GM10248 (cell line): ENCODE results near the gene DGKG.

Experiments
- CTCF ChIA-PET: fragments of 300-600 bp; sonication (Branson Sonifier 250); formaldehyde crosslinking; extraction: SDS; loops from one replicate; lab custom pipeline; 2021; ENCODE audit warnings: antibody characterized with exemption; lab: Yijun Ruan, JAX
- POLR2A ChIA-PET: fragments of 350-650 bp; sonication (Branson Sonifier 250); formaldehyde crosslinking; extraction: SDS; loops from one replicate; lab custom pipeline; 2020; ENCODE audit warnings: antibody characterized with exemption; lab: Yijun Ruan, JAX
- DNase-seq: peaks from one replicate; pipeline ENCODE4 v3.0.0; 2012; ENCODE audit errors: extremely low spot score
- TF ChIP-seq, protein P1 (sequence below): IDR thresholded peaks from 2 replicates; pipeline ENCODE4 v1.5.1; 2012; ENCODE audit warnings: mild to moderate bottlenecking, low read depth; ENCODE audit errors: extremely low read depth, missing control alignments, control extremely low read depth

Gene DGKG

DNA sequence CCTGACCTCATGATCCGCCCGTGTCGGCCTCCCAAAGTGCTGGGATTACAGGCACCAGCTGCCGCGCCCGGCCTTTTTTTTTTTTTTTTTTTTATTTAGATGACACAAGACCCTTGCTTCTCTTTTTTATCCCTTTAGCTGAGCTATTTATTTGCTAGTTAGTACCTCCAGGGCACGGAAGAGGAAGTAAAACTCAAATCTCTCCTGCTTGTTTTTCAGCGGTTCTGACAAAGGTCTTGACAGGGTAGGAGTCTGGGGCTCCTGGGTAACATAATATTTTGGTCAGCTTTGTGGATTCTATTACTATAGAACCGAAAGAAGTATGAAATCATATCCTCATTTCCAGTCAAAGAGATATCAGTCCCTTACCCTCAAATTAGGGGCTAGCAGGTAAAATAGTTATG, 209.1 kb downstream of the DGKG start:
- ChIA-PET POLR2A (interaction anchor here (1.0 kb wide), 1 partner anchor 73 kb away, joined by 6 read pairs; no protein-coding TSS in a partner anchor), CTCF (interaction anchor here (0.8 to 1.5 kb wide), 8 partner anchors 10 to 387 kb away, joined by 3 to 6 read pairs (median 3); no protein-coding TSS in a partner anchor)
- peak; percentile 83 for DNase-seq
- TF ChIP-seq, protein P1, sequence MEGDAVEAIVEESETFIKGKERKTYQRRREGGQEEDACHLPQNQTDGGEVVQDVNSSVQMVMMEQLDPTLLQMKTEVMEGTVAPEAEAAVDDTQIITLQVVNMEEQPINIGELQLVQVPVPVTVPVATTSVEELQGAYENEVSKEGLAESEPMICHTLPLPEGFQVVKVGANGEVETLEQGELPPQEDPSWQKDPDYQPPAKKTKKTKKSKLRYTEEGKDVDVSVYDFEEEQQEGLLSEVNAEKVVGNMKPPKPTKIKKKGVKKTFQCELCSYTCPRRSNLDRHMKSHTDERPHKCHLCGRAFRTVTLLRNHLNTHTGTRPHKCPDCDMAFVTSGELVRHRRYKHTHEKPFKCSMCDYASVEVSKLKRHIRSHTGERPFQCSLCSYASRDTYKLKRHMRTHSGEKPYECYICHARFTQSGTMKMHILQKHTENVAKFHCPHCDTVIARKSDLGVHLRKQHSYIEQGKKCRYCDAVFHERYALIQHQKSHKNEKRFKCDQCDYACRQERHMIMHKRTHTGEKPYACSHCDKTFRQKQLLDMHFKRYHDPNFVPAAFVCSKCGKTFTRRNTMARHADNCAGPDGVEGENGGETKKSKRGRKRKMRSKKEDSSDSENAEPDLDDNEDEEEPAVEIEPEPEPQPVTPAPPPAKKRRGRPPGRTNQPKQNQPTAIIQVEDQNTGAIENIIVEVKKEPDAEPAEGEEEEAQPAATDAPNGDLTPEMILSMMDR, result no peak

DNA sequence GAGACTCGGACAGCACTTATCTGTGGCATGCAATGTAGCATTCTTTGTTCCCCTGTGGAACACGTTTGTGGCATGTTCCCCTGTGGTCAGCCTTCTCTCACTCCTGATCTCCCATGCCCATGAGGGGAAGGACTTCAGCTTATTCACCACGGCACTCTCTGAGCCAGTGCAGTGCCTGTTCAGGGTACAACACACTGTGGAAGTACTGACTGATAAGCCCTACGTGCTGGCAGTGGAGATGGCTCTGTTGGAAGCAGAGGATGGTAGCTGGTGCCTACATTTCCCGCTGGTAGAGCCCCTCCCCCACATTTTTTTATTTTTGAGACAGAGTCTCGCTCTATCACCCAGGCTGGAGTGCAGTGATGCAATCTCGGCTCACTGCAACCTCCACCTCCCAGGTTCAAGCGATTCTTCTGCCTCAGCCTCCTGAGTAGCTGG, 209.7 kb downstream of the DGKG start:
- POLR2A ChIA-PET, result interaction anchor here (1.0 kb wide), 1 partner anchor 74 kb away, joined by 6 read pairs; no protein-coding TSS in a partner anchor
- DNase-seq, result no peak
- CTCF ChIA-PET, result interaction anchor here (0.8 to 1.5 kb wide), 10 partner anchors 9 to 387 kb away, joined by 3 to 6 read pairs (median 3); no protein-coding TSS in a partner anchor
- TF ChIP-seq, protein P1, result no peak

DNA sequence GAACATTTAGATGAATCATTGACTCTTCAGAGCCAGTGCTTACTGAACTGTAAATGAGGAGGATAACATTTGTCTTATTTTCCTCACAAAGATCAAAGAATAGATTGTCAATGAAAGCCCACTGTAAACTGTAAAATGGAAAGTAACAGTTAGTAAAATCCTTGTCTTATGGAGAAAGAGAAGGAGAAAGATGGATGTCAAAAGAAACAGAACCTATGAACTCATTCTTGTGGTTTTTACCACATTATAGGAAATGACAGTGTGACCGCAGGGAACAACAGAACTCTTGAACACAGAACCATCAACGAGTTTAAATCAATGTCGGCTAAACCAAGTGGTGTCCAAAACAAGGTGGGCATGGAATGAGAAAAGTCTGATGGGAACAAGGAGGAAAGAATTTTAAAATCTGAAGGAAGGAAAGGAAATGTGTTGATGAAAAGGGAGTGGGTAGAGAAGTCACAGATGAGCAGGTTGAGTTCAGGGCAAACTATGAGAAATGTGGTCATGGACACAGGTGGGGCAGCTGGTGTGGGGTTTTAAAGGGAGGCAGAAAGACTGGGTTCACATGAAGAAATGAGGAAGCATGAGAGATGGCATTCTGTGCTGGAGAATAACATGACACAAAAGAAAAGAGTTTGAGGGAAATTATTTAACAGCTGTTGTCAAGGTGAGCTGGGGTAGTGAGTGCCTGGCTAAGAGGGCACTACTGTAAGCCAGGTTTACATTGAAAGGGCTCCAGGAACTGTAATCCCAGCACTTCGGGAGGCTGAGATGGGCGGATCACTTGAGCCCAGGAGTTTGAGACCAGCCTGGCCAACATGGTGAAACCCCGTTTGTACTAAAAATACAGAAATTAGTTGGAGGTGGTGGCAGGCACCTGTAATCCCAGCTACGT, 210.7 kb downstream of the DGKG start:
- ChIA-PET POLR2A (no interaction called here), CTCF (interaction anchor here (0.8 to 1.5 kb wide), 6 partner anchors 40 to 168 kb away, joined by 3 to 6 read pairs (median 3); no protein-coding TSS in a partner anchor)
- TF ChIP-seq, protein P1, result no peak

DNA sequence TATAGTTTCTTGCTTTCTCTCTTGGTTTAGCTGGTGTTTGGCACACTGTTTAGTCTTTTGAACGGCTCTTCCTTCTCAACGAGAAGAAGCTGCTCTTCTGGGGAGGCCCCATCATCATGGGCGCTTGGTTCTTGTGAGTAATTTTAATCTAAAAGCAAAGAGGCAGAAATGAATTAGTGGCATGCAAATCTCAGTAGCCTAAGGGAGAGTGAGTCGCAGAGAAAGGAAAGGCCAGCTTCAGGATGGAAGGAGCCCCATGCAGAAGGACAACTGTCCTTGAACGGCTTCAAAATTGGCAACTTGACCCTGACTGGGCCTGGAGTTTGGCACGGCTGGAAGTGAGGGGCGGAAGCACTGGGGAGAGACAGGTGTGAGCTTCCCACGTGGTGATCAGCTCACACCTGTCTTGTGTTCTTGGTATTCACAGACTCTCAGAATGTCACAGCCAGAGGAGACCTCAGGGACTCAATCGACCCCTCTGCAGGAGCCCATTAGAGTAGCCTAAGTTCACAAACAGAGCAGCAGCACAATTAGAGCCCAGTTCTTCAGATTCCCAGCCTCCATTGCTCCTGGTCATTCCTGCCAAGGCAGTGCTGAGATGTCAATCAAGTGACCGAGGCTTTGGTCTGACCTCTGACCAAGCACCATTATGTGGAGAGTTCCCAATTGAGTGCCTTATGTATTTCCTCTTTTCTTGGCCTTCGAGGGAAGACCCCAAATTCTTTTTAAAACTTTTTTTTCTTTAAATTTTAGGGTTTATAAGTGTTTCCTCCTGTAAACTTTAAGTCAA, 211.8 kb downstream of the DGKG start:
- TF ChIP-seq, protein P1, result no peak
- ChIA-PET POLR2A (no interaction called here), CTCF (interaction anchor here (1.5 kb wide), 1 partner anchor 18 kb away, joined by 3 read pairs; no protein-coding TSS in a partner anchor)
- no peak for DNase-seq

More for the DNA sequence above, 210.7 kb downstream of the DGKG start:
- DNase-seq, result no peak

DNA sequence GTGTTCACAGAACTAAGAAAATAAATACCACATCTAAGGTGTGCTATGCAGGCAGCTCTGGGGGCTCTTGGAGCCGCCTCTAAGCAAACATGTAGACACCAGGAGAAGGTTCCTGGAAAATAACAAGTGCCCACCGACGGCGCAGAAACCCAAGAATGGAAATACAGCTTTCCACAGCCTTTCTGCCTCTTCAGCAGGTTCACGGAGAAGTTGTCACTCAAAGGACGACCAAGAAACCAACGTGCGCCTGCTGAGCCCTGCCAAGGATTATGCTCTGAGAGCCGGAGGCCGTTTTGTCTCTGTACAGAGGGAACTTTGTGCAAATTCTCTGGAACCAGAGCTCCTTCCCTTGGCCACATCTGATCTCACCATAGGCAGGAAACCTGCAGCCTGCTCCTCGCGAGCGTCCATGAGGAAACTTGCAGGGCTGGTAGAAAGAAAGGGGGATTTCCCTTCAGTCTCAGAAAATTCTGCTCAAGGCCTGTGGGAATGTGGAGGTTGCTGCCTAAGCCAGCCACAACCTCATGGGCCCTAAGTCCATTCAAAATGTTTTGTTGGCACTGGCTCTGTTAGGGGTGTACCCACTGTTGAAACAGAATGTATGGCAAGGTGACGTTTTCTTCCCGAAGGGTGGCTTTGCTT, 212.6 kb downstream of the DGKG start:
- TF ChIP-seq, protein P1, result no peak
- no peak for DNase-seq
- ChIA-PET CTCF (interaction anchor here (1.5 kb wide), 1 partner anchor 18 kb away, joined by 3 read pairs; no protein-coding TSS in a partner anchor), POLR2A (no interaction called here)
